Liver (tissue), 9 donors: ENCODE measurements around the gene NUDCD2. TPM values are rescaled to one million over a fixed set of nuclear protein-coding genes. Genes with fewer than 3 reads are reported as not detected.

Experiments
- DNase-seq: peaks from one replicate; pipeline ENCODE4 v3.0.0-alpha.2; 2017; ENCODE audit warnings: low spot score
- H3K27ac ChIP-seq, 2 donors: one replicate each; pipeline ENCODE4 v1.7.0; 2013; ENCODE audit warnings: inconsistent platforms in 2 of 2, low read length in 2 of 2, control low read depth in 1 of 2, low read depth in 1 of 2, mild to moderate bottlenecking in 1 of 2
- H3K27me3 ChIP-seq, 4 donors: one replicate each; pipeline versions ENCODE4 v1.6.1 to v1.7.0; 2013; ENCODE audit warnings: low read length in 3 of 4, inconsistent platforms in 1 of 4, mild to moderate bottlenecking in 1 of 4, moderate library complexity in 1 of 4; ENCODE audit not compliant: control insufficient read depth in 4 of 4, insufficient read depth in 4 of 4
- H3K36me3 ChIP-seq, 4 donors: one replicate each; pipeline versions ENCODE4 v1.6.1 to v1.7.0; 2013; ENCODE audit warnings: low read length in 3 of 4, mild to moderate bottlenecking in 3 of 4, low read depth in 1 of 4, moderate library complexity in 1 of 4; ENCODE audit not compliant: control insufficient read depth in 4 of 4, insufficient read depth in 3 of 4
- H3K4me1 ChIP-seq, 4 donors: one replicate each; pipeline versions ENCODE4 v1.6.1 to v1.7.0; 2013; ENCODE audit warnings: low read length in 3 of 4, mild to moderate bottlenecking in 3 of 4, moderate library complexity in 1 of 4; ENCODE audit not compliant: control insufficient read depth in 4 of 4, insufficient read depth in 4 of 4
- H3K4me3 ChIP-seq, 3 donors: one replicate each; pipeline versions ENCODE4 v1.6.1 to v1.7.0; 2013; ENCODE audit warnings: low read length in 3 of 3, control low read depth in 1 of 3, low read depth in 1 of 3, mild to moderate bottlenecking in 1 of 3
- H3K9ac ChIP-seq, 2 donors: one replicate each; pipeline ENCODE4 v1.7.0; 2013; ENCODE audit warnings: low read length in 2 of 2, mild to moderate bottlenecking in 2 of 2, moderate library complexity in 2 of 2, control low read depth in 1 of 2, low read depth in 1 of 2
- H3K9me3 ChIP-seq, 4 donors: one replicate each; pipeline versions ENCODE4 v1.6.1 to v1.7.0; 2013; ENCODE audit warnings: low read length in 3 of 4; ENCODE audit not compliant: control insufficient read depth in 4 of 4
- ATF3 ChIP-seq: IDR thresholded peaks from 2 replicates; pipeline ENCODE4 v1.6.1; 2016; ENCODE audit warnings: antibody characterized with exemption
- EGR1 ChIP-seq, 2 donors: IDR thresholded peaks; 2 replicates each; pipeline ENCODE4 v1.6.1; 2016 to 2018; ENCODE audit warnings: antibody characterized with exemption in 2 of 2, low read depth in 2 of 2
- FOXA2 ChIP-seq: IDR thresholded peaks from 2 replicates; pipeline ENCODE4 v1.6.1; 2016; ENCODE audit warnings: antibody characterized with exemption
- GABPA ChIP-seq, 2 donors: IDR thresholded peaks in 1 of 2; conservative IDR thresholded peaks in 1 of 2; 2 replicates each; pipeline ENCODE4 v1.6.1; 2016; ENCODE audit warnings: antibody characterized with exemption in 2 of 2, mild to moderate bottlenecking in 1 of 2, moderate library complexity in 1 of 2
- HNF4A ChIP-seq, 2 donors: conservative IDR thresholded peaks; 2 replicates each; pipeline ENCODE4 v1.6.1; 2016; ENCODE audit warnings: antibody characterized with exemption in 2 of 2, mild to moderate bottlenecking in 2 of 2
- HNF4G ChIP-seq: IDR thresholded peaks from 2 replicates; pipeline ENCODE4 v1.6.1; 2016; ENCODE audit warnings: antibody characterized with exemption
- JUND ChIP-seq, 2 donors: IDR thresholded peaks; 2 replicates each; pipeline ENCODE4 v1.6.1; 2016; ENCODE audit warnings: antibody characterized with exemption in 2 of 2
- MAX ChIP-seq: IDR thresholded peaks from 2 replicates; pipeline ENCODE4 v1.6.1; 2016; ENCODE audit warnings: antibody characterized with exemption
- NR2F2 ChIP-seq: IDR thresholded peaks from 2 replicates; pipeline ENCODE4 v1.6.1; 2016; ENCODE audit warnings: antibody characterized with exemption
- RAD21 ChIP-seq, 2 donors: IDR thresholded peaks; 2 replicates each; pipeline ENCODE4 v1.6.1; 2016; ENCODE audit warnings: antibody characterized with exemption in 2 of 2, mild to moderate bottlenecking in 2 of 2
- REST ChIP-seq: IDR thresholded peaks from 2 replicates; pipeline ENCODE4 v1.6.1; 2016; ENCODE audit warnings: antibody characterized with exemption, mild to moderate bottlenecking
- RXRA ChIP-seq, 2 donors: IDR thresholded peaks; 2 replicates each; pipeline ENCODE4 v1.6.1; 2017 to 2018; ENCODE audit warnings: antibody characterized with exemption in 2 of 2, mild to moderate bottlenecking in 1 of 2
- SP1 ChIP-seq: IDR thresholded peaks from 2 replicates; pipeline ENCODE4 v1.6.1; 2018; ENCODE audit warnings: antibody characterized with exemption, mild to moderate bottlenecking
- TAF1 ChIP-seq: conservative IDR thresholded peaks from 2 replicates; pipeline ENCODE4 v1.6.1; 2016; ENCODE audit warnings: antibody characterized with exemption, mild to moderate bottlenecking
- YY1 ChIP-seq: IDR thresholded peaks from 2 replicates; pipeline ENCODE4 v1.6.1; 2016; ENCODE audit warnings: antibody characterized with exemption, mild to moderate bottlenecking
- ZBTB33 ChIP-seq: IDR thresholded peaks from 2 replicates; pipeline ENCODE4 v1.6.1; 2016; ENCODE audit warnings: antibody characterized with exemption
- WGBS: extraction: QIAGEN DNeasy Blood & Tissue Kit; methylation state at CpG from one replicate; pipeline ENCODE4 v1.1.7; 2013; 5-methylcytosine and 5-hydroxymethylcytosine counted together
- polyA plus RNA-seq, 2 donors: library from polyadenylated mRNA; stranded (reverse) in 1 of 2; unstranded in 1 of 2; fragments of 200-250 nt in 1 of 2; fragments of >200 nt in 1 of 2; fragmentation: Nextera tagmentation in 1 of 2; extraction: Ambion mirVana in 1 of 2; gene quantifications; one replicate each; pipeline versions ENCODE4 v1.2.1 to v1.2.3, GENCODE V29; 2013 to 2015
- total RNA-seq, 2 donors: library from RNA; depleted of rRNA; stranded (reverse); fragments of >200 nt; gene quantifications; one replicate each; pipeline ENCODE4 v1.2.3, GENCODE V29; 2014
- TF ChIP-seq, protein P1 (sequence below): fragments of 150-350 bp; IDR thresholded peaks from 2 replicates; pipeline ENCODE4 v1.5.1; 2017; ENCODE audit warnings: improper control_type of control experiment, low read depth, low read length; ENCODE audit not compliant: missing input control
- donor health status: healthy.
- donor health status: healthy.
- donor health status: healthy.
- donor health status: healthy.
- donor health status: healthy.

Gene NUDCD2
- total and polyA plus RNA-seq, 4 donors, result 1.8 to 32.0 (median 4.3) TPM

DNA sequence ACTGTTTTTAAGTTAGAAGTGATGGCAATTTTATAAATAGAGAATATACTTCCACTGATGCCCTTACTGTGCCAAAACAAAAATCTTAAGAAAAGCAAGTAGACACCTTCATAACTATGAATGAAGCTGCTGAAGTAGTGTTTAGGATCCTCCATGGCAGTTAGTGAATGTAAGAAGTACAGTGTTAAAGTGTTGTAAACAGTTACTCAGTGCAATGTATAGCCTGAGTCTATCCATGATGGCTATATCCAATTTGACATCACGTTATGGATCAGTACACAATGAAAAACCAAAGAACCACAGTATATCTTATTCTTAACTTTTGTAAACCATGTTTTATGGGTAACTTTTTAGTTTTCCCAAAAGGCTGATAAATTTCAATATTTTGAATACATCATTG lies 15.4 kb downstream of the NUDCD2 start:
- no peaks in the 10 kb centered on the region for H3K9me3 ChIP-seq
- H3K27ac ChIP-seq, result no peak overlapping the region
- no peak overlapping the region for H3K4me3 ChIP-seq
- H3K9ac ChIP-seq, result no peak overlapping the region
- H3K27me3 ChIP-seq, result no peaks in the 10 kb centered on the region
- no peak for DNase-seq
- 91% methylated on average over 1 of the region's 1 CpG for WGBS
- H3K36me3 ChIP-seq, result peaks cover 4 to 73% (median 52%) of the 10 kb centered on the region in 4 donors
- H3K4me1 ChIP-seq, result peaks cover 0 to 20% (median 15%) of the 10 kb centered on the region in 4 donors
- TF ChIP-seq NR2F2 (no peak), MAX (no peak), EGR1 (IDR thresholded peaks at IDR 0.05; ENCODE audit: low read depth in 2 of 2) (no peak), GABPA (IDR thresholded peaks at IDR 0.05 in 1 of 2, conservative IDR thresholded peaks at IDR 0.05 in 1 of 2) (no peak), YY1 (no peak), ATF3 (no peak), FOXA2 (no peak), HNF4G (no peak), REST (no peak), HNF4A (conservative IDR thresholded peaks at IDR 0.05) (no peak), RAD21 (IDR thresholded peaks at IDR 0.05) (no peak)
- TF ChIP-seq, protein P1, sequence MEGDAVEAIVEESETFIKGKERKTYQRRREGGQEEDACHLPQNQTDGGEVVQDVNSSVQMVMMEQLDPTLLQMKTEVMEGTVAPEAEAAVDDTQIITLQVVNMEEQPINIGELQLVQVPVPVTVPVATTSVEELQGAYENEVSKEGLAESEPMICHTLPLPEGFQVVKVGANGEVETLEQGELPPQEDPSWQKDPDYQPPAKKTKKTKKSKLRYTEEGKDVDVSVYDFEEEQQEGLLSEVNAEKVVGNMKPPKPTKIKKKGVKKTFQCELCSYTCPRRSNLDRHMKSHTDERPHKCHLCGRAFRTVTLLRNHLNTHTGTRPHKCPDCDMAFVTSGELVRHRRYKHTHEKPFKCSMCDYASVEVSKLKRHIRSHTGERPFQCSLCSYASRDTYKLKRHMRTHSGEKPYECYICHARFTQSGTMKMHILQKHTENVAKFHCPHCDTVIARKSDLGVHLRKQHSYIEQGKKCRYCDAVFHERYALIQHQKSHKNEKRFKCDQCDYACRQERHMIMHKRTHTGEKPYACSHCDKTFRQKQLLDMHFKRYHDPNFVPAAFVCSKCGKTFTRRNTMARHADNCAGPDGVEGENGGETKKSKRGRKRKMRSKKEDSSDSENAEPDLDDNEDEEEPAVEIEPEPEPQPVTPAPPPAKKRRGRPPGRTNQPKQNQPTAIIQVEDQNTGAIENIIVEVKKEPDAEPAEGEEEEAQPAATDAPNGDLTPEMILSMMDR, result no peak

- H3K36me3 ChIP-seq, result peaks cover 4 to 51% (median 31%) of the 10 kb centered on the region in 4 donors
- TF ChIP-seq HNF4G, result no peak
- no peak for TF ChIP-seq MAX
- no peak for TF ChIP-seq RAD21 (IDR thresholded peaks at IDR 0.05)
- TF ChIP-seq NR2F2, result no peak
- TF ChIP-seq TAF1, result no peak
- no peak for TF ChIP-seq EGR1 (IDR thresholded peaks at IDR 0.05; ENCODE audit: low read depth in 2 of 2)
- no peak for TF ChIP-seq FOXA2
- no peak for TF ChIP-seq GABPA (IDR thresholded peaks at IDR 0.05 in 1 of 2, conservative IDR thresholded peaks at IDR 0.05 in 1 of 2)
- no peak for TF ChIP-seq JUND (IDR thresholded peaks at IDR 0.05)
- TF ChIP-seq ATF3, result no peak
- no peak for TF ChIP-seq ZBTB33
- no peak for TF ChIP-seq RXRA (IDR thresholded peaks at IDR 0.05)
- no peak for TF ChIP-seq SP1
- TF ChIP-seq REST, result no peak
Observed at GRCh38 chr5:163440954-163441353, 18.9 kb downstream of the NUDCD2 start.

More at GRCh38 chr5:163440954-163441353, 18.9 kb downstream of the NUDCD2 start:
- H3K9ac ChIP-seq, result no peak overlapping the region
- H3K27me3 ChIP-seq, result no peaks in the 10 kb centered on the region
- WGBS, result 55% methylated on average over 3 of the region's 3 CpGs
- H3K4me3 ChIP-seq, result no peak overlapping the region
- no peak for DNase-seq
- H3K27ac ChIP-seq, result no peak overlapping the region
- H3K9me3 ChIP-seq, result no peaks in the 10 kb centered on the region
- H3K4me1 ChIP-seq, result peaks cover 0 to 31% (median 20%) of the 10 kb centered on the region in 4 donors
